NCI-H446 (cell line): Measurements from ENCODE around the gene IPO8.
A peak's percentile ranks its signal among the peaks of the same experiment; 100 is the strongest.

Experiments
- DNase-seq, 2 experiments: peaks; one replicate each; lab custom pipeline; 2025; lab: John Stamatoyannopoulos, UW

IPO8 gene

DNA sequence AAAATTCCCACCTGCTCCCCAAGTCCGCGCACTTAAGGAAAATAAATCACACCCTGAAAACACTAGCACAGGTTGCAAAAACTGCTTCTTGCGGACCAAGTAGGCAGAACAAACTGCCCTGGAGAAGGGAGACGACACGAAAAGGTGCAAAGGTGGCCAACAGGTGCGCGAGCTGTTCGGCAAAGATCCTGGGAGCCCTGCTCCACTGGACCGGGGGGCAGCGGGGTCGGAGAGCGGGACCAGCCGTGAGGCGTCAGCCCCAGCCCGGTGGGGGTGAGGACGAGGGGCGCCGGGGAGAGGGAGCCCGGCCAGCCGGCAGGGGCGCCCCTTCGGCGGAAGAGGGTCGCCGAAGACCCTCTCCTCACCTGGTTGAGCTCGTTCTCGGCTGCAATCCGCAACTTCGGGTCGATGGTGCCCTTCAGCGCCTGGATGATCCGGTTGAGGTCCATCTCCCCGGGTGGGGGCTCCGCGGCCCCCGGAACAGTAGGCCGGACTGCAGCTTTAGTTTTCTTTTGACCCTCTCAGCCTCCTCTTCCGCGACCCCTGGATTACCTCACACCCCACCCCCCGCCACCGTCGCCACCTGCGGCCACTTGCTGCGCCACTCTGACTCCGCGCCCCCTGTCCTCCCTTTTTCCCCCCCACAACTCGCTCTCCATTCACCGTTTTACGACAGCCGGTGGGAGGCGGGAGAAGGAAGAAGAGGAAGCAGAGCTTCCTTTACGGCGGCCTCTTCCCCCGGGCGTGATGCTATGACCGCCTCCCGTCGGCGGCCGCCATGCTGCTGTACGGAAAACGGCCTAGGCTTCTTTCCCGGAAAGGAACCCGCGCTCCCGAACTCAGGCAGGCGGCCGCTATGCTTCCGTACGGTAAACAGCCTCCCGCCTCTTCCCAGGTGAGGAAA lies at the start of gene IPO8:
IPO8 (minus strand) TSS at position 671 of the 904 bp plus-strand sequence; CDS start at position 449, 222 bp downstream.
- peak; percentile 82 to 90 for DNase-seq

DNA sequence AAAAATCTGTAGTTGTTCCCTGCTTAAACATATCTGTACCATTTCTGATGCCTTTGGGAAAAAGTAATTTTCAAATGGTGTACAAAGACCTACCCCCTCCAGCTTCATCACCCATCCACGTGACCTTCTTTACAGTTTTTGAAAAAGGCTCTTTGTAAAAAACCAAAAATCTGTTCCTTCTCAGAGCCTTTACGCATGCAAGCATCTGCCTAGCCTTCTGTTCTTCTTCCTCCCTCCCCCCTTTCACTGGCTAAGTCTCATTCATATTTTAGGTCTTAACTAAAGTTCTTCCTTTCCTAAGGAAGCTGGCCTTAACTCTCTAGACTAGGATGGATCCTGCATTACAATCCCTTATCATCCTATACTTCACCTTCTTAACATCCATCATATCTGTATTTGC lies 48.7 kb upstream of the IPO8 start:
- DNase-seq = no peak

DNA sequence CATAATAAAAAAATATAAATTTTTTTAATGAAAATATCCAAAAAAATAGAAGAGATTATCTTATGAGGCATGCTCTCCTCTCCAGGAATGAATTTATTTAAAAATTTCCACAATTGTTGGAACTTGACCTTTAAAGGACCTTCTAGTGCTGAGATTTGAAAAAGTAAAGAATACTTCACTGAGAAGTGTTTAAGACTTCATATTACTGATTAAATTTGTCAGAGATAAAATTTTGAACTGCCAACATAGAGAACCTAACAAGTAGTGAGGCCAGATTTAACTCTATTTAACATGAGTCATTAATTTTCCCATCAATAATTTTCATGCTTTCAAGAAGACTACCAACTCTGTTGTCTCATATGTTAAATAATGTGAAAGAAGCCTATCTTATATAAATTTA lies 44.6 kb upstream of the IPO8 start:
- DNase-seq = no peak

DNA sequence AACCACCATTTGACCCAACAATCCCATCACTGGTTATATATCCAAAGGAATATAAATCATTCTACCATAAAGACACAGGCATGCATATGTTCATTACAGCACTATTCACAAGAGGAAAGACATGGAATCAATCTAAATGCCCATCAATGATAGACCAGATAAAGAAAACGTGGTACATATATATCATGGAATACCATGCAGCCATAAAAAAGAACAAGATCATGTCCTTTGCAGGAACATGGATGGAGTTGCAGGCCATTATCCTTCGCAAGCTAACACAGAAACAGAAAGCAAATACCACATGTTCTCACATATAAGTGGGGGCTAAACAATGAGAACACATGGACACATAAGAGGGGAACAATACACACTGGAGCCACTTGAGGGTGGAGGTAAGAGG lies 43.4 kb upstream of the IPO8 start:
- DNase-seq = no peak

DNA sequence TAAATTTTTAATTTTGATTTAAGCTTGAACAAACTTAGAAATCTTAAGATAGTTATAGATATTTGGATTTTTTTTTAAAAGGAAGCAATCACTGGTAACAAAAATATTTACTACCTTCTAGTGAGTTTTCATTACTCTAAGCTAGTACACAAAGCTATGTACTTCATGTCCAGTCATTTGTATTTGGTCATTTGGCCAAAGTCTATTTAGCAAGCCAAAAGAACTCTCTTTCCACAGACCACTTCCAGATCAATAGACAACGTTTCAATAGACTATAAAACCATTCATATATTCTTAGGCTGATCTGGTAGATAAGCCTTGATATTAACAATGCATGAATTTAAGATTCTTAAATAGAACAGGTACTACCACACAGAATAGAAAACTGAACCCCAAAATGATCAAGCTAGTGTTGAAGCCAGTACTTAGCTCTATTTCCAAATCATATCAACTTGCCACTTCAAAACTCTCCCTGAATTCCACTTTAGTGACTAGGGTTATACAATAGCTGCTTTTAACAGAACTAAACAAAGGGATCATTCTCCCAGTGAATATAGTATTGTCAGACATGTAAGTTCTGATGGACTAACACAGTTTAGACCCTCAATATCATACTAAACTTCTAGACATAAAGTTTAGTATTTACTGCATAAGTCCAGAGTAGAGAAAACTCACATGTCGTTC lies 37.4 kb upstream of the IPO8 start:
- DNase-seq = no peak

DNA sequence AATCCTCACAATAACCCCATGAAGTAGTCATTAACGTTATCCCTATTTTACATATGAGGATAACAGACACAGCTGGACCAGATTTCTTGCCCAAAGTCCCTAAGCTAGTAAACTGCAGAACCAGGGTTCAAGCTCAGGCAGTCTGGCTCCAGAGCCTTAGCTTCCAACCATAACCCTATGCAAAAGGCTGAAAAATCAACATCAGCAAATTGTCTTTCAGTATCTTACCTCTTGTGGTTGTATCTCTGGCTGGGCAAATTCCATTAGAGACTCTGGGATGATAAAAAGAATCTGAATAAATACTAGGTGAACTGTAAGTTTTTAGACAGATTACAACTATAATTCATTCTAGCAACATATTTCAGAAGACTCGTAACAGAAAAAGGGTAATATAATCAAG lies 34.3 kb upstream of the IPO8 start:
- no peak for DNase-seq

DNA sequence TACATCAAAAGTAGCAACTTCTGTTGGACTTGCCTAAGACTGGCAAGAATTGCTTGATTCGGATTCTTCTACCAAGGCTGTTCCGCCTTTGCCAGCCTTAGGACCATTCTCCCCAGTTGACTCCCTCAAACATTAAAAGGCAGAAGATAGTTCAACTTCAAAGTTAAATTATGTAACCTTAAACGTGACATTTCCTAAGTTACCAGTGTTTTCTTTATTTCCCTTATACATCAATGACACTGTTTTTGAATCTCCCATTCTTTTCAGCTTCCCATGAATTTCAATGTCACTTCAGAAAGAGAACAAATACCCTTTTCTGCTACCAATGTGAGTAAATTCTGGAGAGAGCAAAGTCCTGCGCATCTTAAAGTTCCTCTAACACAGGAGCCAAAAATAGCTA lies 33.9 kb upstream of the IPO8 start:
- DNase-seq = no peak

DNA sequence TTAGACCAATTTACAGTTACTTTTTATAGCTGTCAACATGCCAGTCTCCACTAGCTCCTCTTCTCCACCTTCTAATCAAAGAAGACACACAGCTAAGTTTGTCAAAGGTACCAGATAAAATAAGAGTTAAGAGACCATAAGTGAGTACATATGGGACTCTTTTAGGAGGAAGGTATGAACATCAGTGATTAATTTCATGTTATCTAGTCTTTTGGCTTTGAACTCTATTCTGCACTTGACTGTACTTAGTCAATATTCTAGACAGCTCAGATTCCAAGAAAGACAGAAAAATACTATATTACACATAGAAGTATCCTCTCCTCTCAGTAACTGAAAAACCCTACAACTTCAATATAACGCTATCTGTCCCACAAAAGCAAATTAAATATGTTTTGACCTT lies 31.0 kb upstream of the IPO8 start:
- no peak for DNase-seq

DNA sequence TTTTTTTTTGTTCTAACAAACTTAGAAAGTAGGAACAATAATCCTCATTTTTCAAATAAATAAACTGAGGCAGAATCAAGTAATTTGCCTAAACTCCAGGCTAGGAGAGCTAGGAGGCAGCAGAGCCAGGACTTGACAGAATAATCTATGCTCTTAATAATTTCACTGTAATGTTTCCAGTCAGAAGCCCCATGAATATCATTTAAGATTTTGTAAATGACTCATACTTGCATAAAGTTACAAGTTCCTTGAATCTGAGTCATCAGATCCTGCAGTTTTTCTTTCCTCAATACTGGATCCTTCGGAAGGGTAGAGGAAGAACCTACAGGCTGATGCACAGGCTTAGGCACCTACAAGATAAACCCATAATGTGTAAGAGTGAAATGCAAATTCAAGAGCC lies 30.1 kb upstream of the IPO8 start:
- DNase-seq = no peak

DNA sequence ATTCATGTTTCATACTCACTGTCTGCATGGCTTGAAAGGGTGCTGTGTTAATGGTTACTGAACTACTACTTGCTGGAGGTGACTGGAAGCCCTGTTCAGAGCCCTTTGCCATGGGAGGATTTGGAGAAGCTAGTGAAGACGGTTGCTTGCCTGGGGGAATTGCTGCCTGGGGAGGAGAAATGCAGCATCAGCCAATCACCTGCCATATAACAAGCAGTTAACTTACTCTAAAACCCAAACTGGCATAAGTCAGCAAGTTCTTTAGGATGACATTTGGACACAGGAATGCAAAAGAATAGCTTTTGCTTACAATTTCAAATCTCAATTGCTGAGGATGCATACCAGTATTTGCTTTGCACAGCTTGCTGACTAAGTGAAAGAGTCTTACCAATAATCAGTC lies 23.4 kb upstream of the IPO8 start:
- DNase-seq = no peak

DNA sequence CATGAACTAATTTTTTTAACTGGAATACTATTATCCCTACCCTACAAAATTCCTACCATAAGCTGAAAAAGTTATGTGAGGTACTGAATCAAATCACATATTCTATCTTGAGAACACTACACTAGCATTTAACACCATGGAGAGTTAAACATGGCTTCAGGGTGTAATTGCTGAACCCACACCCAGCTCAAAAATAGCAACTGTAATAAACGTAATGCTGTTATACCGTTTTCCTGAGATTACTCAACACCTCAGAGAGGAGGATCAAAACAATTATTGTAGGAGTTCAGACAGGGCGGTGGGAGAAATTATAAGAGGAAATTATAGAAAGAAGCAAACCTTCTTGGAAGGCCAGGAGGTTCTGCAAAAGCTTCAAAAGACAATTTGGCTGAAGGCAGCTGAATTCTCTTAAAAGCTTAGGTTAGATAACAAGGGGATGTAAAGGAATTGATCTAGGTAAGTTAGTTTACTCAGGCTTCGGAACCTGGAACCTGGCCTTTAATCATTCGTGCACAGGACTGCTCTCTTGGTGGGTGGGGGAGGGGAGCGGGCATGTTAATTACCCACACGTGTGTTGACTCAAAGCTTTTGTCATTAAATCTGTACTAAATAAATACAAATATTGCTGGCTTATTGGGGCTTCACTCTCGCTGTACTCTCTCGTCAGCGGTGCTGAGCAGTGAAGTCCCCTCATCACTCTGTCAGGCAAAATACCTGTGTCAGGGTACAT lies 12.1 kb upstream of the IPO8 start:
- no peak for DNase-seq

DNA sequence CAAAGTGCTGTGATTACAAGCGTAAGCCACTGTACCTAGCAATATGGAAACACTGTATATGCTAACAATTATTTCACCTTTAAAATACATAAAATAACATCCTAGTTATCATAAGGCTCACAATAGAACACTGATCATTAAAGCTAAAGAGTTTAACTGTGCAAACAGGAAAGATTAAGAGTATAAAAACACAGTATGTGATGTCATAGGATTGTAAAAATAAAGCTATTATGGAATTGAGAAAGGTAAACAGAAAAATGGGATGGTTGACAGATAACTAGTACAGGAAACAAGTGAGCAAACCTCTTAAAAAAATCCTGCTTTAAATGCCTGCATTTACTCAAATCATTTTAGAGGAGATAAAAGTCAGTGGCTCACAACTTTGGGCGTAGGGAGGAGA lies 10.8 kb upstream of the IPO8 start:
- DNase-seq = no peak

DNA sequence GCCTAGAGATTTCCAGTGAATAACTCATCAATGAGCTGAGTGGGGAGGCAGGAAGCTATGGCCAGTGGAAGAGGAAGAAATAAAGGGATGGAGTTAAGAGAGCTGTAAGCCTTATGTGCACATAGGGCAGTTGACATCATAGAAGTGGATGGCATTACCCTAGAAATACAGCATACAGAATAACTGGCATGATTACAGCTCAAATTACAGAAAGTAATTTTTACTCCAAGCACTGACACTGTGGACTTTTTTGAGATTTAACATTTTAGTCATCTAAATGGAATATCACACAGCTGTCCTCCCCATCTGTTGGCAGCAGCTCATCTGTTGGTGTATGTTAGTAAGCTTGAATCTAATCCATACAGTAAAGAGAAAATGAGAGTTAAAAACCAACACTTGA lies 5.4 kb upstream of the IPO8 start:
- peak in 1 of 2 experiments; percentile 12 for DNase-seq

DNA sequence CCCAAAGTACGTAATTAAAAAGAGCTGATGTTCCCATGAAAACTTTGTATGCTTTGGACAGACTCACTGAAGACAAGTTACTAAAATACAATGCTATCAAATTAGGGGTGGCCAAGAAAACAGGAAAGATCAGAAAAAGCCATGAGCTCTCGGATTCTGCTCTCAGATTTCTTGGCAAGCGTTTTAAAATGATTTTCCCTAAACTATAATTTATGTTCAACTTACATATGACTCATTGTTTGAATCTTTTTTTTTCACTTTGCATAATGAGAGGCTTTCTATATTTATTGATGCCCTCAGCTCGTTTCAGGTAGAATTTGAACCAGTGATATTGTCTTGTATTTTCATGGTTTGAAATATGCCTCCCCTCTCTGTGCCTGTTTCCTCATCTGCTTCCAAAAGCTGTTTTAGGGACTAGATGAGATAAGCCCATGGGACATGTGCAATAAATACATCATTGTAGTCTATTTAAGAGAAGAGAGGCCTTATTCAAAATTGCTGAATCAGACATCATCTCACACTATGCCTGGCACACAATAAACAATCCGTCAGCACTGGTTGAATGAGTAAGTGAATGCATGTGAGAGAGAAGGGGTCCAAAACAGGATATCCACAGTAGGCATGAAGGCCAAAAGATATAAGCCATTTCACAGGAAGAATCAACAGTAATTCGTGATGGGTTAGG lies 4.7 kb upstream of the IPO8 start:
- no peak for DNase-seq

DNA sequence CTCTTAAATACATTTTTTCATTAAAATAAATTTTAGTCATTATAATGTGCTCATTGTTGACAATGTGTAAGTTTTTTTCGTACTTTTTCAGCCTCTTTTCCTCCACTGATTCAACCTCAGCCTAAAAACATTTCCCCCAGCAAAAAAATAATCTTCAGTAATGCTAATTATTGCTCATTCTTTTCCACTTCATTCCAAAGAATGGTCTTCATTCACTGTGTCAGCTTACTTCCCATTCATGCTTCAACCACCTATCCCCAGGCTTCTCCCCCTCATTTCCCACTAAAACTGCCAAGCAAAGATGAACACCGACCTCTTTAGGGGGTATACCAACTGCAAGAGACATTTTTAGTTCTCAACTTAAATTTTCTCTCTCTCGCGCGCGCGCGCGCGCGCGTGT lies 2.7 kb upstream of the IPO8 start:
- no peak for DNase-seq

DNA sequence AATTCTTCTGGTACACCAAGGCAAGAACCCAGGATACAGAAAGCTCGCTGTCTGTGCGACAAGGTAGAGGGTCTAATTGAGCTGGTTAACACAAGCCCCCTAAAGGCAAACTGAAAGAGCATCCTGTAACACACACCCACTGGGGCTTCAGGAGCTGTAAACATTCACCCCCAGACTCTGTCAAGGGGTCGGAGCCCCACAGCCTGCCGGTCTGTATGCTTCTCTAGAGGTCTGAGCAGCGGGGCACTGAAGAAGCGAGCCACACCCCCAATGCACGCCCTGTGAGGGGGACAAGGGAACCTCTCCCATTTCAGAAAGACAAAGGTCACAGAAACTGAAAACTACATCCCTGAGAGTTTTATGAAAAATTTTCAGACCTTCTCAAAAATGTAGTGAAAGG lies 1.3 kb upstream of the IPO8 start:
- DNase-seq = no peak

DNA sequence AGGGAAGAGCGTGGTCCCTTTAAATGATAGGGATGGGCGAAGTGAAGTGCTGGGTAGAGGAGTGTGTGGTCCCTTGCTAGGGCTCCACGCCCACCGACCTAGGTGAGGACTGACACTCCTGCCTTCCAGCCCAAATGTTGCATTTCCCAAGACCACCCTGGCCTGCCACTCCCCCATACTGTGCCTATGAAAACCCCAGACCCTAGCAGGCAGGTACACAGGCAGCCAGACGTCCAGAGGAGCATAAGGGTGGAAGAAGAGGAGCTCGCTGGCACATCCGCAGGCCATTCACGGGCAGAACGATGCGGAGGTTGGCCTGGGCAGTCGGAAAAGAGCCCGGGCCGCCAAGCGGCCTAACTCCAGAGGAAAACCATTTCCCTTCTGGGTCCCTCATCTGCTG lies 817 bp upstream of the IPO8 start:
- DNase-seq = no peak

DNA sequence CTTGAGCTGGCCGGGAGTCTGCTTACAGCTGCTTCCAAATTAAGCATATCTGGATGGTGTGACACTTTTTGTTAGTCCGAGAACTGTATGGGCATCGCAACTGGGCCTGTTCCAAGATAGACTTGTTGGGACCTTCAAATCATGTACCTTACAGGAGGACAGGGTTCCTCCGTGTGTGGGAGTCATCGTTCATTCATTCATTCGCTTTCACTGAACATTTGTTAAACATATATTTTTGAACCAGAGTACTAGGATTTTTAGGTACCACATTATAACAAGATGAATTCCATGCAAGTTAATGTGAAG lies 387 bp upstream of the IPO8 start:
- DNase-seq = no peak

DNA sequence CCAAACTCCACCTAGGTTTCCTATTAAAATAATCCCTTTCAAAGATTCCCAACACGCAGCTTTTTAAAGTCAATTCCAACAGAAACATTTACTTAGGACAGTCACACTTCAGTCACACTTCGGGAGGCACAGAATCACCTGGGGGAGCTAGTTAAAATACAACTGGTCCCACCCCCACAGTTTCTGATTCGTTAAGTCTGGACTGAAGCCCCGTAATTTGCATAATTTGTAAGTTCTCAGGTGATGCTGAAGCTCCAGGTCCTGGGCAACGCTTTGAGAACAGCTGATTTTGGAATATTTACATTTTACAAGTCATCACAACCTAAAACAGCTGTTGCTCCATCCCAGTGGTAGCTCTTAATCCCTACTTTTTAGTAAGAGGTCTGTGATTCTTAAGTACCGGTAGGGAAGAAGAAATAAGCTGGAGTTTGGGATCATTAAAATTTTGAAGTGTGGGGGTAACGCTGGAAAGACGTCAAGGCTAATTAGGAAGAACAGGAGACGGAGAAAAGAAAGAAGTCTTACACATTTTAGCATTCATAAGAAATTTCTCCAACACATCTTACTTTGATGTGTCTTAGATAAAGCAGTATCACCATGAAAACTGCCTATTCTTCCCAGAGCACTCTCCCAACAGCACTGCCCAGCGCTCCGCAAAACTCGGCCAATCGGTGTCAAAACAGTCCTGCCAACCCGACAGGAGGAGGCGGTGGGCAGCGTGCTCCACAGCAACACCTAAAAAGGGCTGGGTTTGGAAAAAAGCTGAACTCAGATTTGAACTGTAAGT lies 1.1 kb downstream of the IPO8 start:
- peak in 1 of 2 experiments; percentile 22 for DNase-seq

DNA sequence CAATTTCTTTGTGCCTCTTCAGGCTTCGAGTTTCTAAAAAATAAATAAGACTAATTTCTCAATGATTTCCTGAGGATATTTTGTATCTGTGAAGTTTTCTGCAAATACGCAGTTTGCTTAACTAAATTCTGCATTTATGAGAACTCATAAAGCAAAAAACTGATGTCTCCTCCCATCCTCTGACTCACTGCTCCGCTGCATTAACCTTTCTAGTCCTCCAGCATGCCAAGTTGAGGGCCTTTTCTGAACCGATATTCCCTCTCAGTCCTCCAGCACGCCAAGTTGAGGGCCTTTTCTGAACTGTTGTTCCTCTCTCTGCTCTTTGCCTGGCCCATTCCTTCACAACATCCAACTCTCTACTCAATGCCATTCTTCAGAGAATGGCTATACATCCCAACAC lies 3.2 kb downstream of the IPO8 start:
- DNase-seq = peak in 1 of 2 experiments; percentile 3

DNA sequence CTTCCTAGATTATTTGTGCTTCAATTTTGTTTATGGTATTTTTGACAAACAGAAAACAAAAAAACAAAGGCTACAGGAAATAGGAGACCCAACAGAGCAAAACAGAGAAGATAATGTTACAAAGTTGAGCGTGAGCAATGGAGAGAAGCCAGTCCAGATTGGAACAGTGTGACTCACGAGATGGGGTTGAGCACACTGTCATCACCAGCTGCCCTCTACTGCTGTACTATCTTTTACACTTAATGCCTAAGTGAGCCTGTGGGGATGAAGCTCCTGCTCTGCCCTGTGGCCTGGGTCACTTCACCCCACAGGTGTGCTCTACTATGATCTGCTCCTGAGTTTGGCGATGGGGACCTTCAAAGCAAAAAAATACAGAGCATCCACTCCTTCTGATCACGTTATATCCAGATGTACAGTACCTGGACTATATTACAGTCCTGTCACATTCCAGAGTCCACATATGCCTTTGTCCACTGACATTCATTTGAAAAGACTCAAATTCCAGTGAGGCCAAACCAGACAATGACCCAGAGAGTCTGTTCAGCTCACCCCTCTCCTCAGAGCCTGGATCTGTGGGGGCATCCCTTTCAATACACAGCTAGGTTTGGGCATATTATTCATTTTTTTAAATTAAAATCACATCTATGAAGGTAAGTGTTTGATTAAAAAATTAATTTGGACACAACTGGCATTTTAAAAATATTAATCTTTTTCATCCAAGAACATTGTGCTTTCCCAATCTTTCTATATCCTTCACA lies 4.4 kb downstream of the IPO8 start:
- DNase-seq = peak in 1 of 2 experiments; percentile 17
